ENCODE measurements around the gene PRR35.

PRR35 gene

GRCh38 chr16:549544-550263 lies 10.5 kb upstream of the PRR35 start:
- DNase-seq (ENCODE audit: low spot score) = no peak

DNA sequence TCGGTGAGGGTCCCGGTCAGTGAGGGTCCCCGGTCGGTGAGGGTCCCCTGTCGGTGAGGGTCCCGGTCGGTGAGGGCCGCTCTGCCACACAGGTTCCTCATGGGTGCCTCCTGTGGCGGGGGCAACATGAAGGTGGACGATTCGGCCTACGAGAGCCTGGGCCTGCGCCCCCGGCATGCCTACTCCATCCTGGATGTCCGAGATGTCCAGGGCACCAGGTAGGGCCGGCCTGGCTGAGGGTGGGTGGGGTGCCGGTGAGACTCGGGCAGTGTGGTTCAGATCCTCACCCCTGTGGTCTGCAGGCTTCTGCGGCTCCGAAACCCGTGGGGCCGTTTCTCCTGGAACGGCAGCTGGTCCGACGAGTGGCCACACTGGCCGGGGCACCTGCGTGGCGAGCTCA lies 9.0 kb upstream of the PRR35 start:
- no peak for DNase-seq (ENCODE audit: low spot score)

GRCh38 chr16:552171-552570 lies 8.0 kb upstream of the PRR35 start:
- no peak for DNase-seq (ENCODE audit: low spot score)

DNA sequence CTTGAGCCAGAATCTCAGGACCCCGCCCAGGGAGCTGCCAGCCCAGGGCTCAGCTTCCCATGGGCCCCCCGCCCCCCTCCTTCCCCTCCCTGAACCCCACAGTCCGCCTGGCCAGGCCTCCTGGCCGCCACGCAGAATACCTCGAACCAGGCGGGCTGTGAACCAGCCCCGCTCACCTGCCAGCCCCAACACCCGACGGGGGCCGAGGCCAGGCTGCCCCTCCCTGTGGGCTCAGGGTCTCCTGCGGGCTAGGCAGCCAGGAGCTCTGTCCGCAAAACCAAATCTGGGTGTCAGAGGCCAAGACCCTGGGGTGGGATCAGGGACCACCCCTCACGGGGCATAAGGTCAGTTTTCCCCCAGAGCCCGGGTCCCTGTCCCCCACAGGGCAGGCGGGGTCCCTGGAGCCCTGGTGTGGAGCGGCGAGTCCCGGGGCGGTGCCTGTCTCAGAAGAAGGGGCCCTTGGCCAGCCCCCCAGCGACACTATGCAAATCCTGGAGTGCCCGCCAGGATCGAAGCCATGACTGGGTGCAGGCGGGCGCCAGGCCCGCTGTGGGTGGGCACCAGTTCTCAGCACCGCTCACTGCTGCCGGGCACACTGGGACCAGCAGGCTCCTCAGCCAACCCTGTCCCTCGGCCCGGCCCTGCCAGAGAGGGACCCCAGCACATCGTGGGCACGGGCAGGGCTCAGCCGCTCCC lies 6.4 kb upstream of the PRR35 start:
- DNase-seq (ENCODE audit: low spot score) = no peak

- DNase-seq (ENCODE audit: low spot score) = no peak
These were observed 5.9 kb upstream of the PRR35 start for GRCh38 chr16:554297-554621.

DNA sequence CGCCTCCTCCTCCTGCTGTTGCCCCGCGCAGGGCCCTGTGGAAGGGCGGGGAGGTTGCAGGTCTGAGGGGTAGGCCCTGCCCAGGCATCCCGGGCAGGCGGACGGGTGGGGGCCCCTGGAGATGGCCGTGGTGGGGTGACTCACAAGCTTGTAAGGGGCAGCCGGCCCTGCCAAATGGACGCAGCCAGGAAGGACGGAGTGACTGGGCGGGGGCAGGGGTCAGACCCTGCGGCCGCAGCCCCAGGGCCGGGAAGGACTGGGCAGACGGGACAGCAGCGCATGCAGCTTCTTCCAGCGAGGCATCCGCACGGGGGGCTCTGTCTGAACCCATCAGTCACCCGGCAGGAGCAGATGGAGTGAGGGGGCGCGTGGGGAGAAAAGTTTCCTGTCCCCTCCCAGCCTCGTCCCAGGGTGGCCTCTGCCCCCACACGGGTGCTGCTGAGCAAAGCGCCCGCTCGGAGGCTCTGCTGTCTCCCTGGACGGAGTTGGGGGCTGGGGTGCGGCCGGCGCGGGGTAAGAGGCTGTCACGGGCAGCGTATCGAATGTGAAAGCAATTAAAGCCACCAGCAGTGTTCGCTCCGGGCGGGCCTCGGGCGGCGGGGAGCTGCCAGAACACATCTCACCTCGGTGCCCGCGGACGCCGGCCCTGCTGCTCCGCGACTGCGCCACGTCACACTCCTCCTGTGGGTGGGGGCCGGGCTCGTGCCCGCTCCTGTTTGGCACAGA lies 5.4 kb upstream of the PRR35 start:
- DNase-seq (ENCODE audit: low spot score) = no peak

GRCh38 chr16:555528-556473 lies 4.4 kb upstream of the PRR35 start:
- DNase-seq (ENCODE audit: low spot score) = no peak

DNA sequence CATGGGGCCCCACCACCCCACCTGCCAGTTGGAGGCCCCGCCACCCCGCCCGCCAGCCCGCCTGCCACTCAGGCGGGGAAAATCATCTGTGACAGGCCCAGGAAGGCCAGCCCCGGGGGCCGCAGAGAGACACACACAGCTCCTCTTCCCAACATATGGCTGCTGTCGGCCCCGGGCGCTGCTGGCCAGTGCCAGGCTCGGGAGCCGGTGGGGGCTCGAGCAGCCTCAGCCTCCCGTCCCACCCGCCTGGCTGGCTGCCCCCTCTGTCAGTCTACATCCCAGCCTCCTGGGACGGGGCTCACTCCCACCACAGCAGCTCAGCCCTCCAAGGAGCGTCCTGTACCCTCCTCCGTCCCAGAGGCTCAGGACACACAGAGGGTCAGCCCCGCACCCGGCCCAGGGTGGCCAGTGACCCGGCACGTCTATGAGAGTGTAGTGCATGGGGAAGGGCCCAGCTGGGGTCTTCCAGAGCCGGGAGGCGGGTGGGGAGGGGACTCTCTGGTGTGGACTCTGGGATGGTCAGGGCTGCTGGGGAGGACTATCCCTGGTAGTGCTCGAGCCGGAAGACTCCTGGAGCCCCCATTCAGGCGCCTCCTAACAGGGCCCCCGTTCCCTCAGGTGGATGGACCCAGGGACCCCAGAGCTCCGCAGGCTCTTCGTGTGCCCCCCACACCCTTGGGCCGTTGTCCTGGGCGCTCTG lies 3.6 kb upstream of the PRR35 start:
- no peak for DNase-seq (ENCODE audit: low spot score)

DNA sequence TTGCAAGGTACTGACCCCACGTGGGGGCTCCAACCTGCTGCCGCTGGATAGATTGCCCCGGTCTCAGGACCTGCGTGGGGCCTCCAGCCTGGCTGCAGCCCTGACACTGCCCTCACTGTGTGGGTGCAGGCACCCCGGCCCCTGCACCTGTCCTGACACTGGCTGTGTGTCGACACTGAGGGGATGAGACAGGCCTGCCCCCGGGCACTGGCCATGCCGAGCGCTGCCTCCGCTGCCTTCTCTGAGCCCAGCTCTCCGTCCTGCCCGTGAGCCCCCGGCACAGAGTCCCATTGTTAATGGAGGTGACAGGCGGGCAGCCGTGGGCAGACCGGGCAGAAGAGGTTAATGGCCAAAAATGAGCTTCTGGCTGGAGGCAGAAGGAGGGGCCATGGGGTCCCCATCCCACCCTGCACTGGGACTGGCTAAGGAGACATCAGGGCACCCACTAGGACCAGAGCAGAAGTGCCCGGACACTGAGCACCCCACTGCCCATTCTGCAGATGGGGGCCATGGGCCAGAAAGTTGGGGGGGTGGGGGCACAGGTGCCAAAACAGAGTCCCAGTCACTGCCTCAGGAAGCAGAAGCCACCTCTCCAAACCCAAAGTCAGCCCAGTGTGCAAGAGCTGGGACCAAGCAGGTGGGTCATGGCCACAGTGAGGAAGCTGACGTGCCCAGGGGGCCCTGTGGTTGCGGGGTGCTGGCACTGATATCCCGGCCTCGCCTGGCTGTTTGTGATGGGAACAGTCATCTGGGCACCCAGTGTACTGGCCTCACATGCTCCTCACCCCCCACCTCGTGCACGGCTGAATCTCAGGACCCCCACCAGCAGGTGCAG lies 2.5 kb upstream of the PRR35 start:
- no peak for DNase-seq (ENCODE audit: low spot score)

DNA sequence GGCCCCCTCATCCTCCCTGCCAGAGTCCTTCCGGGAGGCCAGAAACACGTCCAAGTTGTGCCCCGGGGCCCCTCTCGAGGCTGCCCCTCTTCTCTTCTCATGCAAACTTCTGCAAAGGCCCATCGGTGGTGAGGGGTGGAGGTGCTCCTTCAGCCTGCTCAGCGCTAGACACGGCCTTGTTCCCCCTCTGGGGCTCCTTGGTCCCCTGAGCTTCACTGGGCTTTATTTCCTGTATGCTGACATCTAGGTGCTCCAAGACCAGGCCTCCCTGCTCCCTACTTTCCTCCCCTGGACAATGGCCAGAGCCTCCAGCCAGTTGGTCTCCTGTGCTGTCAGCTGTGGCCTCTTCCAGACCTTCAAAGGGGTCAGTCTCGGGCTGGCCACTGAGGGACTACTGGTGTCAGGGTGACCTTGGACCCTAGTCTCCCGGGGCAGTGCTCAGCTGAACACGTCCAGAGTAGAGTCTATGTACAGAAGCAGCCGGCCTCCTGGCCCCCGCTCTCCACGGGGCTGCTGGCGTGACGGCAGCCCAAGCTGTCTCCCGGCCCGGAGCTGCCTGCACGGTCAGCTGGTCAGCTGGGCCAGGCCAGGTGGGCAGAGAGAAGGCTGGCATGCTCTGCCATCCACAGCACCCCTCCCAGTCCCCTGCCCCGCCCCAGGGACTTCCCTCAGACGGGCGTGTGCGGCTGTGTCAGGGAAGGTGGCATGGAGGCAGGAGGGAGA lies 1.7 kb upstream of the PRR35 start:
- peak; percentile 75 for DNase-seq (ENCODE audit: low spot score)

GRCh38 chr16:559021-559380 lies 1.2 kb upstream of the PRR35 start:
- no peak for DNase-seq (ENCODE audit: low spot score)

DNA sequence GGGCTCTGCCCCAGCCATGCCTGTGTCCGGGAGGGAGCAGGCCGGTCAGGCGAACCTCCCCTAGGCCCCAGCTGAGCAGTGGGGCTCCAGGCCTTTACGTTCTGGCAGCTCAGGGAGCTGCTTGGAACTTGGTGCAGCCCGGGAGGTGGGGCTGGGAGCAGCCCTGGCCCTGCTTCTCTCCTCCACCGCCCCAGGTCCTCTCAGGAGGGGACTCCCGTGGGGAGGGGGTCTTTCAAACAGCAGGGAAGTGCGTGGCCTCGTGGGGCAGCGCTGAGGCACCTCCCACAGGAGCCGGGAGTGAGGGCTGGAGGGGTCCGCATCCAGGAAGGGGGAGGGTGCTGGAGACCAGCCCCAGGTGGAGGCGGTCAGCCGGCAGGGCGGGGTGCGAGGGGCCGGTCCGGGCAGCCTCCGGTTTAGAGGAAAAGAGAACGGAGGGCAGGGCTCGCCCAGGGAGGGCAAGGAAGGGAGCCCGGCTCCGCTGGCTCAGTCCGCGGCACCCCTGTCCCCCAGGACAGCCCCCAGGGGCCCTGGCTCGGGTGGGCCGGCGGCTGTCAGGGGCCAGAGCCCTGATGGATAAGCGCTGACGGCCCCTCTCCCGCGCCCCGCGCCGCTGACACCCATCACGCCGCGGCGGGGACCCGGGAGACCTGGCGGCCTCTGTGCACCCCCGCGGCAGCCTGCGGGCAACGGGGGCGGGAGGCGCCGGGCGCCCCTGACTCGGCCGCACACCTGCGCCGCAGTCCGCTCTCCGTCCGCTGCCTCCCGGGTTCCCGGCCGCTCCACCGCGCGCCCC lies 587 bp upstream of the PRR35 start:
- no peak for DNase-seq (ENCODE audit: low spot score)

DNA sequence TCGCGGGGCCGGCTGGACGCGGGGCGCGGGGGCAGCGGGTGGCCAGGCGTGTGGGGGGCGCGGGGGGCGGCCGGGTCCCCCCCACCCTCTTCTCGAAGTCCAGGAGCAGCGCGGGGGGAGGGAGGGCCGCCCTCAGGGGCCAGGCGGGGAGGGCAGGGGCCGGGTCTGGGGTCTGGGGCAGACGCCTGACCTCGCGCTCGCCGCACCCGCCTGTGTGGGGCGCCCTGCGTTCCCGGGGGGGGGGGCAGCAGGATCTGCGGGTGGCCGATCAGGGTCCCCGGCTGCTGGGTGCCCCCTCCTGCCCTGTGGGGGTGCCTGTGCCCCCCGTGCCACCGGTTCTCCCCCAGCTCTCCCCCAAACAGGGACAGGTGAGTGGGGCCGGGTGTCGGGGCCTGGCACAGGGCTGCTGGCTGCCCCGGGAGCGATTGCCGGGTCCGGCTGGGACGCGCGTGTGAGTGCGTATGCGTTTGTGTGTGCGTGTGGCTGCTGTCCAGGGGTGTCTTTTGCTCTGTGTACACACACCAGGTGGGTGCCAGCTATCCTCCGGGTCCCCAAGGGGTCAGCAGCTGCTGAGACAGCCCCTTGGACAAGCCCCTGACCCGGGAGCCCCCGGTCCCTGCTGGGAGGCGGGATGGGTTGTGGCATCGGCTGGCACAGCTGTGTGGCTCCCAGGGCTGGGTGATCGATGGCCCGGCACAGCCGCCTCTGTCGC lies 663 bp downstream of the PRR35 start:
- DNase-seq (ENCODE audit: low spot score) = no peak

DNA sequence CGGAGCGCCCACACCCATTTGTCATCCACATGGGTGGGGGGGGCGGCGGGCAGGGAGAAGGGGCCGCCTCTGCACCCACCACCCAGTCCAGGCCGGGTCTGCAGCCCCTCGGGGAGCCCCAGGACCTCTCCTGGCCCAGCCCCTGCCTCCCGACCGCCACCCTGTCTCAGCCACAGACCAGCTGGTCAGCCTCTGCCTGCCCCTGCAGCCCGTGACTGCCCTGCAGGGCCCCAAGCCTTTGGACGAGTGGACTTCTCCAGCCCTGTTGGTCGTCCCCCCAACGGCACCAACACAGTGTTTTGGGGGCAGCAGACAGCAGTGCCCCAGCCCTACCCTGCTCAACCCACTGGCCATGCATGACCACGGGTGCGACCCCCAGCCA lies 1.2 kb downstream of the PRR35 start:
- DNase-seq (ENCODE audit: low spot score) = no peak

DNA sequence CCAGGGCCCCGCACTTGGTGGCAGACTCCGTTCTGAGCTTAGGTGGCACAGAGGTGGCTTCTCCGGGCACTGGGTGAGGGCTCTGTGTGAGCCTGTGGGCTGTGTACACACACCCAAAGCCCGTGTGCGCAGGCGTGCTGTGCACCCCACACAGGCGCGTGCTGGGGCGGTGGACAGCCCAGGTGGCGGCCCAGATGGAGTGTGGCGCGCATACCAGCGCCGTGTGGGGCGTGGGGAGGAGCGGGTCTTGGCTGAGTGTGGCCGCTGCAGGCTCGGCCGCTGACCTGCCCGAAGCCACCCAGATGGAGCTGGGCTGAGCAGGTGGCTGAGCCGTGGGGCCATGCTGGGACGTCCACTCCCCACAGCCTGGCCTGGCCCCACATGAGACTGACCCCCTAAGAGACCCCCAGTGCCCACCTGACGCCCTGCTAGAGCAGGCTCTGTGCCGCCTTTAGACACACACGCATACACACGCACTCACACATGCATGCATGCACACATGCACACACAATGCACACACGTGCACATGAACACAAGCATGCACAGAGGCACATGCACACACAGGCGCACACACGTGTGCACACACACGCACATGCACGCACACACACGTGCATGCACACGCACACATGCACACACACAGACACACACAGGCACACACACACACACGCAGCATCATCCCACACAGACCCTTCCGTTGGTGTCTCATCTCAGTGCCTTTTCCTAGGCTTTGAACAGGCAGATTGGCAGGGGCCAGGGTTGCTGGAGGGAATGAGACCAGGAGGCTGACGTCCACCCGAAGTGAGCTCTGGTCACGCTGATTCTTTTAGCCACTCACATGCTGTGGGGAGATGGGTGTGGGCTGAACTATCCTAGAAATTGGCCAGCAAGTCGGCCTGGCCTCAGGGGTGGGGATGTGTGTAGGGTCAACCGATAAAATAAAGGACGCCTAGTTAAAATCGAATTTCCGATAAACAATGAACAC lies 2.1 kb downstream of the PRR35 start:
- DNase-seq (ENCODE audit: low spot score) = no peak

- no peak for DNase-seq (ENCODE audit: low spot score)
These were observed 3.0 kb downstream of the PRR35 start for GRCh38 chr16:563072-563644.
